Globus pallidus (tissue), 1 donor: ENCODE data around the gene AUTS2.
A peak's percentile ranks its signal among the peaks of the same experiment; 100 is the strongest.
"Not testable (repeated sequence)": the region's sequence is repeated elsewhere in the genome, so short reads cannot be mapped to it uniquely, and the experiment has no call there.

ENCODE experiments used
- DNase-seq: peaks from one replicate; pipeline ENCODE4 v3.0.0-alpha.2; 2015; ENCODE audit warnings: low spot score

AUTS2 gene

DNA sequence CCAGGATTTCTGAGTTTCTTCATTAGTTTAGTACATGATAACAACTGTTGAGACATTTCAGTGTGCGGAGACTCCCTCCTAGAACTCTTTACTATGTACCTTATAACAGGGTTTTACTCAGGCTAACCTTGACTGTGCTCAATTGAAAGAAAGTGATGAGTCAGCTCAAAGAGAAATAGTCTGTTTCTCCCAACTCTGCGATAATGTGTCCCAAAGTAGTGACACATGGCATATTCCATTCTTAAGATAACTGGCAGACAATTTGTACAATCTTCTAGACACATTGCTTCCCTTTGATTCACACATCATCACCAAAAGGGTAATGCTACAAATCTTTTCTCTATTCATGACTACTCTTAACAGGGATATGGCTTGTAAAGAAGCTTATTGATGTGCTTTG lies 645.2 kb downstream of the AUTS2 start:
- DNase-seq, result no peak

GRCh38 chr7:70257921-70258320 lies 659.6 kb downstream of the AUTS2 start:
- DNase-seq, result no peak

DNA sequence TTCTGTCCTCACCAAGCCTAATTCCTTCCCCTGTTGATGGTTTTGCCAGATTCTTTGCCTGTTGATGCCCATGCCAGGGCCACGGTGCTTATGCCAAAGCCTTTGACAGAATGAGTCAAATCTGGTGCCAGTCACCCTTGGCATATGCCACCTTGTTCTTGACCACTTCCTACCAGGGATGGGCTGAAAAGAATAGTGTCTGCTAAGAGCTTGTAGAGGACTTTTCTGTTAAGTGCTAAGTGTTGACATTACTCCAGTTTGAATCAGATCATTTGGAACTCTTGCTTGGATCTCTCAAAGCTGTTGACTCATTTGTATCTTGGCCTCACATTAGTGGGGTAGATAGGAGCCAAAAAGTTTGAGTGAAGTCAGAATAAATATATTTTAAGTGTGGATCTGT lies 661.2 kb downstream of the AUTS2 start:
- DNase-seq, result peak; percentile 16

DNA sequence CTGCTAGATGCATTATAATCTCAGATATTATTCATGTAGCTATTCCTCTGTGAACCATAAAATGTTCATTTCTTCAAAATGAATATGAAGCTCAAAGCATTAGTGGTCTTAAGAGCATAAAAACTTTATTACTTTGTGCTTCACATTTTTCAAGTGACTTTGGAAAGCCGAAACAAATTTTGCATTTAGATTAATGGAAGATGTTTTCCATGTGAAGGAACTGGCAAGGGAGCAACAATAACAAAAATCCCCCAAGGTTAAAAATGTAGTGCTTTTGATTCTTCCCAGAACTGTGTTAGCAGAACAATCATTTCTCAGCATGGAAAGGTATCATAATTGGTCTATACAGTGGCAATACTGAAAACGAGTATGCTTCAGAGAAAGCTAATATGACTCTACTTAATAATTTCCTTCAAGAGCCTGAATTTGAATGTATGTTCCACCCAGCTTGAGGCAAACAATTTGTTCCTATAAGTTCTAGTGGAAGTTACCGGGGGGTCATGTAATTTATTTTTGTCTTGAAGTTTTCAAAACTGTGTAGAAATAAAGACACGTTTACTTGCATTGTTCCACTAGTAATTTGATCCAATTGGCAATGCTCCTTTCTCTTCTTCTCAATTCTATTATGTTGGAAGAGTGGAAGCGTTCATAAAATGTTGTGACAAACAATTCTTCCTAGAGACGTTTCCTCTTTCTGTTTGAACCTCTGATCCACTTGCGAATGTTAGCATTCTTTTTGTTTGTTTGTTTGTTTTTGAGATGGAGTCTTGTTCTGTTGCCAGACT lies 665.4 kb downstream of the AUTS2 start:
- no peak for DNase-seq

DNA sequence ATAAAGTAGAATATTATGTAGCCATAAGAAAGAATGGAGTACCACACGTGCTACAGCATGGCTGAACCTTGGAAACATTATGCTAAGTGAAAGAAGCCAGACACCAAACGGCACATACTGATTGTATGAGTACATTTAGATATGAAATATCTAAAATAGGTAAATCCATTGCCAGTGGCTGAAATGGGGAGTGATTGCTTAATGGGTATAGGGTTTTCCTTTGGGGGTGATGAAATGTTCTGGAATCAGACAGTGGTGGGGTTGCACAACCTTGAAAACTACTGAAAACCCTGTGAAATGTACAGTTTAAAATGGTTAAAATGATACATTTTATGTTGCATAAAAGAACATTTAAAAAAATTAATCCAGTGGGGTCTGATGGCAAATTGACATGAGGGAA lies 667.9 kb downstream of the AUTS2 start:
- DNase-seq, result no peak

- DNase-seq, result no peak
Observed at GRCh38 chr7:70267381-70268120, 669.3 kb downstream of the AUTS2 start.

DNA sequence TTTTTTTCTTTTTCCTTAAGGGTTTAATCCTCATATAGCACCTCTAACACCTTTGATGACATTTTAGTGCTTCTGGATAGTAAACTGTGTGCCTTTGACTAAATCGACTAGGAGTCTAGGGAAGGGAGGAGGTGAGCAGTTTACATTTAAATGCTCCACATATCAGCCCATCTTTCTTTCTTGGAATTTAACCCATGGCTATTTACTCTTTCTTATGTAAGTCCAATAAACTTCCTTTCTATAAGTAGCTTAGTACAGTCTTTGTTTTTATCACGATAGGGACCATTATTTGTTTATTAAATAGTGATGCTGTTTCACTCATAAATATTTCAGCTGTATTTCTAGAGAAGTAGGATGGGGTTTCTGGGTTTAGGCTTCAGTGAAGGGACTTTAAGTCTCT lies 669.9 kb downstream of the AUTS2 start:
- DNase-seq, result no peak

- DNase-seq, result no peak
Observed at GRCh38 chr7:70270149-70270548, 671.9 kb downstream of the AUTS2 start.

DNA sequence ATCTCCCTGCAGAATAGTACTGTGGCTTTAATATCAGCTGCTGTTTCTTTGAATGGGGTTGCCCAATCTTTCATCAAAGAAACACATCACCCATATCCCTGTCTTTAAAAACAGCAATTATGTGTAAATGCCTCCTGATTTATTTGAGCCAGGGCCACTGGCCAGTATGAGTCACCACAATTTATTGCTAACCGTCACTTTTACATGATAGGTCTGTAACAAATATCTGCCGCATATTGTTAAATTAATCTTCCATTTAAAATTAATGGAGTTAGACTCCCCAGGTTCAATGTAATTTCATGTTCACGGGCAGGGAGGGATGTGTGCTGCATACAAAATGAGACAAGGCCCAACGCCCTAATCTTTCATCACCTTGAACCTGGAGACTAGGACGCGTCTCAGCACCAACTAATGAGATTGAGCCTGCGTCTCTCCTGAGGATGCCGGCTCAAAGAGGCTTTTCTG lies 673.4 kb downstream of the AUTS2 start:
- no peak for DNase-seq

DNA sequence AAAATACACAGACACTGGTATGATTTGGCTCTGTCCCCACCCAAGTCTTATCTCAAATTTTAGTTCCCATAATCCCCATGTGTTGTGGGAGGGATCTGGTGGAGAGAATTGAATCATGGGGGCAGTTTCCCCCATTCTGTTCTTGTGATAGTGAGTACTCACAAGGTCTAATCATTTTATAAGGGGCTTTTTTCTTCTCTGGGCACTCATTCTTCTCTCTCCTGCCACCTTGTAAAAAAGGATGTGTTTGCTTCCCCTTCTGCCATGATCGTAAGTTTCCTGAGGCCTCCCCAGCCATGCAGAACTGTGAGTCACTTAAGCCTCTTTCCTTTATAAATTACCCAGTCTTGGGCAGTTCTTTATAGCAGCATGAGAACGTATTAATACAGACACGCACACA lies 677.3 kb downstream of the AUTS2 start:
- DNase-seq, result not testable (repeated sequence)

- no peak for DNase-seq
Observed at GRCh38 chr7:70285187-70285586, 686.9 kb downstream of the AUTS2 start.

DNA sequence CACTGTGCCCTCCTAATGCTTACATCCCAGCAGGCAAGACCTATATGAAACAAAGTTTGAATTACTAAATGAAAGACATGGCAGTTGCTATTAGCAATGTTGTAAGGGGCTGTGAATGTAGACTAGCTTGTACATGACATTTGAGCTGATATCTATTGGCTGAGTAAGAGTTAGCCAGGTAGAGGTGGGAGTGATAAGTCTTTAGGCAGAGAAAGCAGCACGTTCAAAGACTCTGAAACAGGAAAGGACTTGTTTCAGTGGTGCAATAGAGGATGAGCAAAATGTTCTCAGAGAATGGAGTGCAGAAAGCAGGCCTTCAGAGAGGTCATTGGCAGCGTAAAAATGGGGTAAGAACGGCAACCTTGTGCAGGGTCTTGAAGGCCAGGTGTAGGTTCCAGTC lies 687.6 kb downstream of the AUTS2 start:
- no peak for DNase-seq

- DNase-seq, result no peak
Observed at GRCh38 chr7:70288781-70289456, 690.6 kb downstream of the AUTS2 start.

GRCh38 chr7:70292716-70293115 lies 694.4 kb downstream of the AUTS2 start:
- DNase-seq, result peak; percentile 33

DNA sequence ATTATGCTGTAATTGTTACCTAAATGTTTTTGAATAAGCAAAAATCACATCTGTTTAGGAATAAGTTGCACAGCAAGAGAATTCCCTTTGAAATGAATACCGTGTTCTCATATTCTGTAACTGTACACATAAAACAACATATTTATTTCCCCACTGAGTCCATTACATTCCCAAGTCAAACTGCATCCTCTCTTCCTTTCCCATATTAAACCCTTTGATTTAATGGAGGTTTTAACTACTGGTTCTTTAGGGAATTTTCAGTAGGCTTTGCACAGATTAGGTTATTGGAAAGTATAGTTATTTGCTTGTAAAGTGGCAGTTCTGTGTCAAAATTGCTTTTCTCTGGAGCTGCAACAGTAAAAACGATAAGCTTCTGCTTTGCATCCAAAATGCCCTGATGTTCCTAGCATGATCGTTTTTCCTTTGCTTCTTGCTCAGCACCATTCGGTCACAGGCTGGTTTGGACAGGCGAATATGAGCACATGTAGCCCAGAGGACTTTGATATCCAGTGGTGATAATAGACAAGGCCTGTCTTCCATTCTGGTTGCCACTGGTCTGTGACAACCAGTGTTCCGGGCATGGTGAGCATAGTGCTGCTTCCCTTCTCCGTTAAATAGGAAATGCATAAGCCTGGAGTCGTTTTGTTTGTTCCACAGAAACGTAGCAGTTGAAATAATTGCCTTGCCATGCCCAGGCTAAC lies 696.1 kb downstream of the AUTS2 start:
- no peak for DNase-seq

DNA sequence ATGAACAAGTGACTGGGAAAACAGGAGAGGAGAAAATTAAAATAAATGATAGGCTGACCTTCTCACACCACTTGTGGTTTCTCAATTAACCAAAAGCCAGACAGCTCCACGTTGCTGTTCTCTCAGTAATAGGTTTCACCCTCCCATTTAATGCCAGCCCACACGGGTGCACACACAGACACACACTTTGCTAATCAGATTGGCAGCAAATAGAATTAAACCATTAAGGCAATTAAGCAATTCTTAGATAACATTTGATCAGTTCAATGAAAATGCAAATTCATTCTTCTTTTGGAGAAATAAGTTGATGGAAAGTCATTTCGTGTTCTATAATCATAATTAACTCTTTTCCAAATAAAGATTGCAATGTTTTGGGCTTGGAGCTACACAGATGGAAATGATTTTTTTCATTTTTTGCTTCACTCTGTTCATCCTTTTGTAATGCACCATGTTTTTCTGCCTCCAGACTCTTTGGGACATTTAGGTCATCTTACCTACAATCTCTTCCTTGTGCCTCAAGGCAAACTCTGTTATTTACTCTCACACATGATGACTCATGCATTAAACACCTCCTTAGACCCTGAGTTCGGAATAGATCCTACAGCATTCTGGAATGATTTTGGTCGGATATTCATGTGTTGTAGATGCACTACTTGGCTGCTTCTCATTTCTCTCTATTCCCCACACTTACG lies 700.7 kb downstream of the AUTS2 start:
- DNase-seq, result no peak

- no peak for DNase-seq
Observed at GRCh38 chr7:70299472-70299807, 701.2 kb downstream of the AUTS2 start.

- no peak for DNase-seq
Observed at GRCh38 chr7:70301673-70302185, 703.5 kb downstream of the AUTS2 start.

DNA sequence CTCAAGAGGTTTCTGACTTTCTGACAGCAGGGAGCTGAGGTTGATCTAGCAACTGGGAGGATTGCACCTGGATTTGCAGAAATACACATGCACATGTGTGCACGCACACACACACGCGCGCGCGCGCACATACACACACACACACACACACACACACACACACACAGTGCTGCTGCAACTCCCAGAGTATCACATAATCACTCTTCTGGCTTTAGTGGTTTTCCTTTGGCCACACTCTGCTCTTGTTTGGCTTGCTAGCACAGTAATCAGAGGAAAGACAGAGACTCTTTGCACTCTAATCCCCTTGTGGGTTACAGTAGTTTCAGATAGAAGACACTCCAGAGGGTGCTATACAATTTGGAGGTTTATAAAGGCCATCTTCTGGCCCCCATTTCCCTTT lies 705.0 kb downstream of the AUTS2 start:
- DNase-seq, result no peak

DNA sequence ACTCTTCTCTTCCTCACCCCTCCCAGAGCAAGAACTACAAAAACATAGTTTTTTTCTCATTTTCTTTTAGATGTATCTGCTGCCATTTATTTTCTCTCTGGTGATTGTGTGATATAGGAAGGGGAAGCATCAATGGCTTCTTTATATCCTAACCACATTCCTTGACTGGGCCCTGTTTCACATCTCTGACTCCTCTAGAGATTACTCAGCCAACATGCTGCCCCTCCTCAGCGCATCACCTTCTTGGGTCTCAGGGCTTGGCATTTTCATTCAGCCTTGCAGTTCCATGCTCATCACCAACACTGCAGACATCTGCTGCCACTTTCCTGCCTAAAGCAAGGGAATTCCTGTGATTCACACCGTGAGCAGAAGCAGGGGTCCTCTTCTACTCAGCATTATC lies 705.5 kb downstream of the AUTS2 start:
- DNase-seq, result no peak

- no peak for DNase-seq
Observed at GRCh38 chr7:70306173-70306572, 707.9 kb downstream of the AUTS2 start.
